Measurements from ENCODE around the gene RPLP1. TPM values are rescaled to one million over a fixed set of nuclear protein-coding genes. Genes with fewer than 3 reads are reported as not detected.

Gene RPLP1
- total RNA-seq = 994 TPM
- long read RNA-seq, transcript RPLP1-201 (4 exons, 1,197 nt) = major isoform, 208 of 248 reads
- long read RNA-seq, transcript RPLP1-204 (3 exons, 940 nt) = minor isoform, 6 of 248 reads
- long read RNA-seq, partial matches to known transcripts = 15 of 248 reads
- long read RNA-seq, other reads (novel, unspliced or antisense) = 13 of 248 reads

GRCh38 chr15:69452692-69453521 lies at the start of gene RPLP1:
Gene RPLP1, plus strand, starts transcription at chr15:69452818. Its CDS starts 131 bp downstream, at chr15:69452949.
- peak; percentile 99 for DNase-seq (ENCODE audit: low spot score)

- DNase-seq (ENCODE audit: low spot score) = no peak
Observed at GRCh38 chr15:69403594-69403993, 49.0 kb upstream of the RPLP1 start.

DNA sequence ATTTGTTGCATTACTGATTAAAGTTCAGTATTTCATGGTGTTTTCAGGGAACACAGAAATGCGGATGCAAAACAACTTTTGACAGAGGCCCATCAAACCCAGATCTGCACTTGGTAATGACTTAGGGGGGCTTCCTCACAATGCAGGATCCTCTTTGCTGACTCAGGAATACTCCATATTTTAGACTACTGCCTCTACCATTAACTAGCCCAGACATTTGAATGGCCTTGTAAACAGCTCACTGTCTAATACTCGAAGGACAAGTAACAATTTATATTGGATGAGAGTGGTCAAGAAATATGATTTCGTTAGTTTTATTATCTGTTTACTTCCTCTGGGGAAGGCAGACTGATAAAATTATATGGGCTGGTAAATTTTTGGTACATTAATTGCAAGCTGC lies 47.5 kb upstream of the RPLP1 start:
- no peak for DNase-seq (ENCODE audit: low spot score)

DNA sequence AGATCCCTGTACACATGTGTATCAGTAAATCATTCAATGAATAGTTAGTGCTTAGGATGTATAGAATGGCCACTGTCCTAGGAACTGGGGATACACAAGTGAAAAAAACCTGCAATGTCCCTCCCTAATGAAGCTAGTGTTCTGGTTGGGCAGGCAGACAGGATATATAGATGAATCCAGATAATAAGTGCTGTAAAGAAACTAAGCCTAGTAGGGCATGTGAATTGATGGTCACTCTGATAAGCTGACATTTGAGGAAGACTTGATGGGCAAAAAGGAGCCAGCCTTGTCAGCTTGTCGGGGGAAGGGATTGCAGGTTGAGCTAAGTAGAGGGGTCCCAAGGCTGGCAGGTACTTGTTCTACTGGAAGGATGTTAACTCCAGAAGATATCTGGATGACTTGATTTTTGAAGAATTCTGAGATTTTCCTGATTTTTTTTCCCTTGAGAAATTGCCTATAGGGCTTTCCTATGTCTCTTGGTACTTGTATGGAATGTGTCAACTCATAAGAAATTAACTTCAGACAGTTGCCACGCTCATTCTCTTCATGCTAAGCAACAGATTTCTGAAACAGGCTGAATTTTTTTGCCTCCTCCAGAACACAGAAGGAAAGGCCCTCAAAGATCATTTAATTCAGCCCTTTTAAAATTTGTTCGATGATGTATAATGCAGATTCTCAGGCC lies 44.8 kb upstream of the RPLP1 start:
- no peak for DNase-seq (ENCODE audit: low spot score)

DNA sequence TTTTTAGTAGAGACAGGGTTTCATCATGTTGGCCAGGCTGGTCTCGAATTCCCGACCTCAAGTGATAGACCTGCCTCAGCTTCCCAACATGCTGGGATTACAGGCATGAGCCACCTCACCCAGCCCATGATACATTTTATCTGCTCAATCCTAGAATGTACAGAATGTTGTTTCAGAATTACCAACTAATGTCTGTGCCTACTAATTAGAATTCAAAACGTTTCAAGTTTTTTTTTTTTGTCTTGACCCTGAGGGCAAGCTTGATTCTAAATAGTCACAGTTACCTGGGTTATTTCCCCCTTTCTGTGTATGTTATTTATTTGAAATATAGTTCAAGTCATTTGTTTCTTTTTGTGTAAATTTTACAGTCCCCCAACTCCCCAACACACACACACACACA lies 43.8 kb upstream of the RPLP1 start:
- no peak for DNase-seq (ENCODE audit: low spot score)

- DNase-seq (ENCODE audit: low spot score) = no peak
Observed at GRCh38 chr15:69410248-69410874, 42.3 kb upstream of the RPLP1 start.

DNA sequence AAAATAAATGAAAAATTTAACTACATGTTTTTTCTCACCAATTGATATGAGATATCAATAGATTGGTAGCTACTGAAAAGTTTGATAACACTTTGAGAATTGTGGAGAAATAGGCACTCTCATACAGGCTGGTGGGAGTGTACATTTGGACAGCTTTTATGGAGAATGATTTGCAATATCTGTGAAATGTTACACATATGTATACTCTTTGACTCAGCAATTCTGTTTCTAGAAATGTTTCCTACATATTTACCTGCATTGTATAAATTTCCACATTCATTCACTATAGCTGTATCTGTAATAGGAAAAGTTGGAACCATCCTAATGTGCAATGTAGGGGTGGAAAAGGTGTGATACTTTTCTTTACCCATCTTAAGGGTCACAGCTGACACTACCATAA lies 40.3 kb upstream of the RPLP1 start:
- DNase-seq (ENCODE audit: low spot score) = no peak

DNA sequence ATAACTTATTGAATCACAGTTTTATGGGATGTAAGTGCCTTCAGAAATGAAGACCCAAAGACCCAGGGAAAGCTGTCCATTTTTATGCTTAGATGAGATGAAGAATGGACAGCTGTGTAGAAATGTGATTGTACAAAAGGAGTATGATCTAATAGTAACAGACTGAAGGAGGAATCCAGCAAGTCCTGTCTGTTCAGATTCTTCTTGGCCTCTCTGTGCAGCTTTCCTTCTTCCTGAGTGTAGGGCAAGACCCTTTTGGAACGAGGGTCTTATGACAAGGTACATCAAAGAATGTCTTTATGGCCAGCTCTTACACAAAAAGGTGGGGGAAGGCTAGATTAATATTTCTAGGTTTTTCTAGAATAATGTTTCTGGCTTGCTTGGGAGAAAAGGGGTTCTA lies 39.9 kb upstream of the RPLP1 start:
- DNase-seq (ENCODE audit: low spot score) = no peak

DNA sequence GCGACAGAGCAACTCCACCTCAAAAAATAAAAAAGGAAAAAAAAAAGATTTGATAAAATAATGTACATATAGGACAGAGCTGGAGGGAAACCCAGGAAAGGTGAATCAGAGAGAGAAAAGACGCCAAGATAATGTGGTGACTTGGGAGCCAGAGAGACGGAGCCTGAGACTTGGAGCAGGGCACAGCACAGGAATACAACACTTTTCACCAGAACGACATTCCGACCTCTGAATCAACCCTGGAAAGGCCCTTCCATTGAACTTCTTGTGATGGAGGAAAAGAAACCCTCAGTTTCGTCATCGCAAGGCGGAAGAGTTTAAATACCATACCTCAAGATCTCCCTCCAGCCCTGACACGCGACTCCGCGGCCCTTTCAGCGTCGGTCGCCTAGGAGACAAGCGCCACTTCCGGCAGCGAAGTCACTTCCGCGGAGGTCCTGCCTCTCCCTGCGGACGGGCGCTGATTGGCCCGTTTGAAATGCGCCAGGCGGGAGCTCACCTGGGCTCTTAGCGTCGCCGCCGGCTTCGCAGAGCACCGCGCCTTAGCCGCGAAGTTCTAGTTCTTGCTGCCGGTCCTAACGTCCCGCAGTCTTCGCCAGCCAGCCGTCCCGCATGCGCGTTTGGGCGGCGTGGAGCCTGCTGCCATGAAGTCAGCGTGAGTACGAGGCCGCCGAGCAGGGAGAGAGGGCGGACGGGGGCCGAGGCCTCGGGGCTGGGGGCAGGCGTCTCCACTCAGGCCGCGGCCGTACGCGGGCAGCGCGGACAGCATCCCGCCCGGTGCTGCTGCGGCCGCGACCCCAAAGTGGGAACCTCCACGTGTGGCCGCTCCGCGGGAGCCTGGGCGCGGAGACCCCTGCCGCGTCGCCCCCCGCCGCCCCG lies 38.6 kb upstream of the RPLP1 start, which contains the start of gene KIF23:
Gene KIF23 (plus strand): TSS at position 528 of the 879 bp plus-strand sequence. CDS start 117 bp downstream, at position 645.
- peak; percentile 94 for DNase-seq (ENCODE audit: low spot score)

DNA sequence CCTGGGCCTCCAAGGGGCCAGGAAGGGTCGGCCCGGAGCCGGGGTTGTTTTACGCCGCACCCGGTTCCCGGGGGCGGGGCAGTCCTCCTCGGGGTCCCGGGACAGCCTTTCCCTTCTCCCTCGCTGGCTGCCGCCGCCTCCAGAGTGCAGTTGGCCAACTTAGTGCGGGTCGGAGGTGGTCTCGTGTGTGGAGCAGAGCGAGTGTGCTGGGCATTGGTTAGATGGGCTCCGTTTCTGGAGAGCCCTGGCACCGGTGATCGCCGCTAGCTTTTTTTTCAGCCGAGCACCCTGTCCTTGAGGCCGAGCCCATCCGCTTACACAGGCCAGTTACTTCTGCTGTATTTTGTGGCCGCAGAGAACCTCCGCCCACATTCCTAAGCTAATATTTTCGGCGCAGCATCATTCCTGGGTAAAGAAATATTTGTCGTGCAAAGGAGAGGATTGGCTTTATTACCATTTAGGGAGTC lies 37.9 kb upstream of the RPLP1 start:
- no peak for DNase-seq (ENCODE audit: low spot score)

DNA sequence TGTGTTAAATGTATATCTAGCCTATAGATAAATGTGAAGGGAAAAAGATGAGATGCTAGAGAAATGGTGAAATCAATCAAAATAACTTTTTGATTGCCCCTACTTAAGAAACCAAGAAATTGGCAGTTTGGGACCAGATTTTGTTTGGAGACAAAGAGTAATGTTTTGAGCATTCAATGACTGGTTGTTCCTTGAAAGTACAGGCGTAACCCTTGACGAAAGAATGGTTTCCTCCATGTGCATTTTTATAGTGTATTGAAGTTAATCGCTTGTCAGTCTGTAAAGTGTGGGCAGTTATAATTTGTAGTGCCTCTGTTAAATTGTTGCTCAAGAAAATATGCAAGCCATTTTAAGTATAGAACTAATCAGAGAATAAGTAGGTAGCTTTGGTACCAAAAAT lies 37.2 kb upstream of the RPLP1 start:
- DNase-seq (ENCODE audit: low spot score) = no peak

DNA sequence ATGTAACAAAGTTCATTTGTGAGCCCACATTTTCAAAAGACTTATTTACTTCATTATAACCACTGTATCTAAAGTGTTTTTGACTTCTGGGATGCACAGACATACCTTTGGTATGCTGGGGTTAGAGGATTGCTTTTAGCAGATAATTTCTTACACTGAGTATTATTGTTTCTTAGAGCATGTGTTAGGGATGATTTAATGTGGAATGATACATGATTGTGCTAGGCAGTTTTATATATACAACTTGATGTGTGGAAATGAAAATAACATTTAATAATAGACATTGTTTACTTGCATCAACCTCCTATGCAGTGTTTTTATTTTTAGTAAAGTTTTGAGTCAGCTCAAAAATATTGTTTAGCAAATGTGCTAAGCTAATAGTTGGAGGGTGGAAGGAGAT lies 35.0 kb upstream of the RPLP1 start:
- DNase-seq (ENCODE audit: low spot score) = no peak

- no peak for DNase-seq (ENCODE audit: low spot score)
Observed at GRCh38 chr15:69421498-69421897, 31.1 kb upstream of the RPLP1 start.

GRCh38 chr15:69422336-69422895 lies 30.2 kb upstream of the RPLP1 start:
- no peak for DNase-seq (ENCODE audit: low spot score)

DNA sequence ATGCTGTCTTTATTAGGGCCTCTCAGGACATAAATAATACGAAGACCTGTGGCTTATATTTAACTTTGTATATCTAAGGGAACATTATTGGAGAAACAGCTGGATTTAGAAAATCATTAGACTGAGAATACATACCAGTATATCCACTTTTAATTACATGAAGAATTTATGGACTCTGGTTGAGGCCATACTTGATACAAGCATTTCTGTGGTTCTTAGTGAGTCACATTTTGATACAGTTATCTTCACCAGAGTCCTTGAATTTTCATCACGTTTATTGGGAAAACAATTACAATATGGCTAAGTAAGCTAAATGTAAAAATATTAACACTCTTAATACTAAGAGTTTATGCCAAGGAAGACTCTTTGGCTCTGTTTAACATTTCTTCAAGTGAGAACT lies 28.6 kb upstream of the RPLP1 start:
- no peak for DNase-seq (ENCODE audit: low spot score)

DNA sequence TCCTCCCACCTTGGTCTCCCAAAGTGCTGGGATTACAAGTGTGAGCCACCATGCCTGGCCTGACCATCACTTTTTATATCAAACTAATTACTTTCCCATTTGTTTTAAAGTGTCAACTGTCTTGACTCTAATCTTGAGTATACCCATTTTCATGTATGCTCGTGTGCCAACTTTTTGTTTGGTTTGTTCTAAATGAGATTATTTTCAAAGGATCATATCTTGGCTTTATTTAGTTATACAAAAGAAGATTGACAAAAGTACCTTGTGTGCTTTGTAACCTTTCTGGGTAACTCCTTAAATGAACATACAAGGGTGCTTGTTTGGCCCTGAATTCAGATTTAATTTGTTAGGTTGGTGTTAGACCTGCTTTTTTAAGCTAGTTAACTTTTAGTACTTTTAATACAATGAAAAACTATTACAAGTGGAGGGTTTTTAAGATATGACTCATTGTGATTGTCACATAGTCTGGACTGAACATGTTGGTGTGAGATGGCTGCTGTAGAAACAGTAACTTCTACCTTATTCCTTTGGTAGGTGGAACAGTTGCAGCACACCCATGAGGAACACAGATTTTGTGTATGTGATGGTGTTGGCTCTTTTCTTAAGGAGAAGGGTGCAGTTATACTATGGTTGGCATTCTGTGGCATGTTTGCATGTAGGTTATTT lies 27.7 kb upstream of the RPLP1 start:
- DNase-seq (ENCODE audit: low spot score) = no peak

DNA sequence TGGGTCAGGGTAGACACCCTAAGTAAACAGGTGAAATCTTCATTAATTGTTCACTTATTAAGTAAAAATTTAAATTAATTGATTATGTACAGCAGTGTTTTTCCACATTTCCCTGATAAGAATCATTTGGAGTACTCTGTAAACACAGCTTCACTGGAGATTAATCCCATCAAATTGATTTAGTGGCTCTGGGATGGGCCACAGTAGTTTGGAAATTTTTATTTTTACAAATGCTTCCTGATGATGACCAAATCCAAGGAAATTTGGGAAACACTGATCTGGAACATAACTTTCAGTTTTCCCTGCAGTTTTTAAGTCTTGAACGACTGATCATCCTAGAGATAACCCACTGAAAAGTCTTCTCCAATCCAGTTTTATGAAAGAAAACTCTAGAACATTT lies 18.8 kb upstream of the RPLP1 start:
- no peak for DNase-seq (ENCODE audit: low spot score)

DNA sequence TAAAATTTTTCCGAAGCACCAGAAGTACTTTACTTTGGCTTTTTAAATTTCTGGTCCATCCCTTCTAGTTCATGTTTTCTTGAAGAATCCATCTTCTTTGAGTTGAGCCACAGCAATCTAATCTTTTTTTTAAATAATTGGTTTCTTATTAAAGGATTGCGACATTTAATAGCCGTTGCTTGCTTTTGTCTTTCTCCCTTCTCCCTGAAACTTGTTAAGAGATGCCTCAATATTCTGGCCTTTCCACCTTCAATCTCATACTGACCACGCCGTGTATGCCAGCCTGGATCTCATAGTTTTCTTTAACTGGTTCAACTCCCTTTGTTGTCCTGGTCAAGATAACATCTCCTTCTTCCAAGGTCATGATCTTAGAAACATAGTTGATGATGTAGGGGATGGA lies 18.4 kb upstream of the RPLP1 start:
- DNase-seq (ENCODE audit: low spot score) = no peak

- no peak for DNase-seq (ENCODE audit: low spot score)
Observed at GRCh38 chr15:69434679-69435078, 17.9 kb upstream of the RPLP1 start.

GRCh38 chr15:69435985-69436384 lies 16.6 kb upstream of the RPLP1 start:
- DNase-seq (ENCODE audit: low spot score) = no peak
